ENCODE data around the gene DOC2B.
"Not testable (repeated sequence)": the region's sequence is repeated elsewhere in the genome, so short reads cannot be mapped to it uniquely, and the experiment has no call there.

DOC2B gene

DNA sequence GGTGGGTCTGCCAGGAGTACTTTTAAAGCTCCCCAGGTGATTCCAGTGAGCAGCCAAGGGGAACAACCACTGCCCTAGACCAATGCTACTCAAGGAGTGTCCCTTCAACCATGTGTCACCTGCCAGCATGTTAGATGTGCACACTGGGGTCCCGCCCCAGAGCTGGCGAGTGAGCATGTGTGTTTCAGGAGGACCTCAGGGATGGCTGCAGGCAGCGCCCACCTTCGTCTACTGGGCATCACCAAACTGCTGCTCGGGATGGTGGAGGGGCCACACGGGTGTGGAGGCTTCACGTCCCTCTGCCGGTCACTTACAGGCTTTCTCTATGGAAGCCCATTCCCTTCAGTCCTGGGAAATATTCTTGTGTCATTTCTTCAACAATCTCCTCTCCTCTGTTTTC, 29.0 kb upstream of the DOC2B start:
- no peak for DNase-seq

DNA sequence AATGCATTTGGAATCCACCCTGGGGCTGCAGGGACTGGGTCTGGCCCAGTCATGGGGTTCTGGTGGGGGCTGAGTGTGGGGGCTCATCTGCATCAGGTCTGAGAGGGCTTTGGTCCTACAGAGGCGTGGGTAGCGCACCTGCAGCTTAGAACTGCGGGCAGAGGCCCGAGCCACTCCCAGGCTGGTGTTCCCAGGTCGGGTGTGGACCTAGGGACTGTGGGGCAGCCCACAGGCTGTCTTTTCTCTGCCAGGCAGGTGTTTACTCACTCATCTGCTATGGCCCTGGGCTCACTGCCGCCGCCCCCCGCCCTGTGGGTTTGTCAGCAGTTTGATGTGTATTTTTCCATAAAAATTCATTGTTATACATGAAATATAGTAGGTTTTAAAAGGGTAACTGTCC, 27.0 kb upstream of the DOC2B start:
- DNase-seq, result no peak

DNA sequence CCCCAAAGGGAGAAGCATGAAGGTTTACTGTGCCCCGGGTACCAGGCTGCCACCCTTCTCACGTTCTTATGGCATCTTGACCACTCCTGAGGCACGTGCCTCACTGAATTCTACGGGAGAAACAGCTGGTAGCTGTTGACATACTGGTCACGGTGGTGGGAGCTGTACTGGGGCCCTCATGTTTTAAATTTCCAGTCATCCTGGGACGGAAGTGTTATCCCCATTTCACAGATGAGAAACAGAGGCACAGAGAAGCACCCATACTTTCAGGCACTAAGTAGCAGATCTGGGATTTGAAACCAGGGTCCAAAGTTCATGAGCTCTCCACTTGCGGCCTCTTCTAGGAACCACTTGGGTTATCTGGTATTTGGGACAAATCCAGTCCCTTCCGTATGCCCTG, 26.3 kb upstream of the DOC2B start:
- DNase-seq, result no peak

DNA sequence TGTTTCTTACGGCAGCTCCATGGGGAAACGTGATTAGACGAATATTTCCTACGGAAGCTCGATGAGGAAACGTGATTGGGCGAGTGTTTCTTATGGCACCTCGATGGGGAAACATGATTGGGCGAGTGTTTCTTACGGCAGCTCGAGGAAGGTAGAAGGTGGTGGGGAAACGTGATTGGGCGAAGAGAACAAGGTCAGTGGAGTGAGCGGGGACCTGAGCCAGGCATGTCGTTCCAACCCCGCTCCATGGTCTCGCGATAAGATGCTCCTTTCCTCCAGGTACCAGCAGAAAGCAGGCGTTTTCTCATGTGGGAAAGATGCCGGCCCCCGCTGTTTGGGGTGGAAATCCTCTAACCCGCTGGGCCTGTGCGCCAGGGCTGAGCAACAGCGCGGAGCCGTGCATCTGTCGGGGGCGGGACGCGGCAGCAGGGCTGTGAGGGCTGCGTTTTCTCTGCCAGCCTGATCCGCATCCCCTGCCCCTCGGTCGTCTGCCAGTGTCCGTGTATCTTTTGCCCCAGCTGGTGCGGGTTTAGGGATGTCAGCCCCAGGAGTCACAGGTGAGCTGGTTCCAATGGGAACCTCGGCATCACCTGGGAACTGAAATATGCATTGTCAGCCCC, 25.6 kb upstream of the DOC2B start:
- no peak for DNase-seq

DNA sequence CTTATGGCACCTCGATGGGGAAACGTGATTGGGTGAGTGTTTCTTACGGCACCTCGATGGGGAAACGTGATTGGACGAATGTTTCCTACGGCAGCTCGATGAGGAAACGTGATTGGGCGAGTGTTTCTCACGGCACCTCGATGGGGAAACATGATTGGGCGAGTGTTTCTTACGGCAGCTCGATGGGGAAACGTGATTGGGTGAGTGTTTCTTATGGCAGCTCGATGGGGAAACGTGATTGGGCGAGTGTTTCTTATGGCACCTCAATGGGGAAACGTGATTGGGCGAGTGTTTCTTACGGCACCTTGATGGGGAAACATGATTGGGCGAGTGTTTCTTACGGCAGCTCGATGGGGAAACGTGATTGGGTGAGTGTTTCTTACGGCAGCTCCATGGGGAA, 25.0 kb upstream of the DOC2B start:
- DNase-seq, result not testable (repeated sequence)

DNA sequence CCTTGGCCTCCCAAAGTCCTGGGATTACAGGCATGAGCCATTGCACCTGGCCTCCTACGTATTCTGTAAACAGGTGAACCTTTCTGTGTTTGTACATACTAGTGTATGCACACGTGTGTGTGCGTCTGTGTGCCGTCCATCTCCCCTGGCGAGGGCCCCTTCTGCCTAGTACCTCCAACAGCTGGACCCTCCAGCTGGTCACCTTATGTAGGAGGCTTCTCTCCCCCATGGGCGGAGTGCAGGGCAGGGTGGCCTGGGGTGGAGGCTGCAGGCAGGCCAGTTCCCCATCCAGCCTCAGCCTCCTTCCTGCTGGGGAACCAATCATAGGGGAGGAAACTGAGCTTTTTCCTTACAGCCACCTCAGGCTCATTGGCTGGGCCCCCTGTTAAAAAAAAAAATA, 24.4 kb upstream of the DOC2B start:
- no peak for DNase-seq

DNA sequence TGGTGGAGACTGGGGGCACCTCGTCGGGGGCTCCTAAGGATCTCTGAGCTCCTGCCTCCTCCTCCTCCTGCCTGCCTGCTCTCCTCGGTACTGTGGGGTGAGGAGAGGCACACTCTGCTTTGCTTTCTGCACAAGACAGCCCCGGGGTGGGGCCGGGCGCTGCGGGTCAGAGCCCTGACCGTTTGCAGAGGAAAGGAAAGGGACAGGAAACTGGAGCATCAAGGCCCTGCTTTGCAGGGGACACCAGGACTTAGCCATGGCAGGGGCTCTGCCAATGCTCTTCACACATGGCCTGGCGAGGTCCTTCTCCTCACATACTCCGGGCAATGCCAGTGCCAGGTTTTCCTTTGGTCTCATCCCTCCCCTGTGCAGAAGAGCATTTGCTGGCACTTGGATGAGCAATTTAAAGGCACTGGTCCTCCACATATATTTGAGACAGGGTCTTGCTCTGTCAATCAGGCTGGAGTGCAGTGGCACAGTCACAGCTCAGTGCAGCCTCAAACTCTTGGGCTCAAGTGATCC, 23.8 kb upstream of the DOC2B start:
- no peak for DNase-seq

DNA sequence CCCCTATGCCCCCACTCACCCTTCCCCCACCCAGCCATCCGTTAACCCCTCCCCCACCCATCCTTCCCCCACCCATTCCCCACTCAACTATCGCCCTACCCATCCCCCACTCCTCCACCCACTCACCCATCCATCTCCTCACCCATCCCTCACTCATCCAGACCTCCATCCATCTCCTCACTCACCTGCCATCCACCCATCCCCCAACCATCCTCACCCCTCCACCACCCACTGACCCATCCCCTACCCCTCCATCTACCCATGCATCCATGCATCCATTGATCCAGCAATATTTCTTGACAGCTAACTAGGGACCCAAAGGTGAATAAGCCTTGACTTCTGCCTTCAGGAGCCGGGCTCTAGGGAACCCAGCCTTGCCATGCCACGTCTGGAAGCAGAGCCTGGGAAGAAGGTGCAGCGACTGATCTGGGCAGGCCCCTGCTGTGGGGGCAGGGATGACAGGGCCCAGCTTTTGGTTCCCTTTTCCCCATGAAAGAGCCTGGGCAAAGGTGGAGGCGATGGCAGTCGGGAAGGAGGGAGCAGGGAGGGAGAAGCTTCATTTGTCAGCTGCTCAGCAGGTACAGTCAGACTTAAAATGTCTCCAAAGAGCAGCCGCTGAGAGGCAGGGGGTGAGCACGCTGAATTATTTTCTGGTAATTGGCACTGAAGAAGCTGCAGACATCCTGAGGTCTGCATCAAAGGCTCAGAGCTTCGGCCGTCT, 23.1 kb upstream of the DOC2B start:
- no peak for DNase-seq

DNA sequence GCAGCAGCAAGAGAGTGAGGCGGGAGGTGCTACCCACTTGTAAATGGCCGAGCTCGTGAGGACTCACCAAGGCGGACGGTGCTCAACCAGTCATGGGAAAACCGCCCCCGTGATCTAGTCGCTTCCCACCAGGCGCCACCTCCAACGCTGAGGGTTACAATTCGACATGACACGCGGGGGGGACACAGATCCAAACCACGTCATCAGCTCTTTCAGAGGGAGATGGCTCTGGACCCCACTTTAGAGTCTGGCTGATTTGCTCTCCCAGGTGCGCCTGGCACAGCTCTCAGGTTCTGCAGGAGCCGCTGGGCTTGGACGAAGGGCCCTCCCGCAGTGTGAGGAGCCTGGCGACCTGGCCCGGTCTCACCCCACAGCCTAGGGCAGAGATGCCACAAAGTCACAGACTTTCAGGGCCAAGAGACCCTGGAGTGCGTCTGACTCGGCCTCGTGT, 21.1 kb upstream of the DOC2B start:
- no peak for DNase-seq

DNA sequence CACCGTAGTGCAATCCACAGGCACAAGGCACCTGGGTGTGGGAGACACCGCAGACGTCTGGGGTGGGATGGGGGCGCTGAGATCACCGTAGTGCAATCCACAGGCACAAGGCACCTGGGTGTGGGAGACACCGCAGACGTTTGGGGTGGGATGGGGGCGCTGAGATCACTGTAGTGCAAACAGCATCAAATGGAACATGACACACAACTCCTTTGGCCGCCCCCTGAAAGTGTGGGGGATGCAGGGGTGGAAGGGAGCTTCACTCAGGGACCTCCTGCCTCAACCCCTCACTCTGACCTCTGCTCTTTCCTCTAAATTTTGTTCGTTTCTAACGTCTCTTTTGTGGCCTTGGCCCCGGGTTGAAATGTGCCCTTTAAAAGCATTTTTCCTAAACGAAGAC, 20.3 kb upstream of the DOC2B start:
- DNase-seq, result not testable (repeated sequence)

DNA sequence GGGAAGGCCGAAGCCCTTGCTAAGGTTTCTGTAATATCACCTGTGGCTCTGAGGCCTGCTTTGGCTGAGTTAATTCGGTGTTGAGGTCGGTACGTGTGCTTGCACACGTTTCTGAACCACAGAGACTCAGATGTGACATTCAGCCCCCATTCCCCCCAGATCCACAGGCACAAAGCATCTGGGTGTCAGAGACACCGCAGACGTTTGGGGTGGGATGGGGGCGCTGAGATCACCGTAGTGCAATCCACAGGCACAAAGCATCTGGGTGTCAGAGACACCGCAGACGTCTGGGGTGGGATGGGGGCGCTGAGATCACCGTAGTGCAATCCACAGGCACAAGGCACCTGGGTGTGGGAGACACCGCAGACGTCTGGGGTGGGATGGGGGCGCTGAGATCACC, 19.8 kb upstream of the DOC2B start:
- DNase-seq, result not testable (repeated sequence)

DNA sequence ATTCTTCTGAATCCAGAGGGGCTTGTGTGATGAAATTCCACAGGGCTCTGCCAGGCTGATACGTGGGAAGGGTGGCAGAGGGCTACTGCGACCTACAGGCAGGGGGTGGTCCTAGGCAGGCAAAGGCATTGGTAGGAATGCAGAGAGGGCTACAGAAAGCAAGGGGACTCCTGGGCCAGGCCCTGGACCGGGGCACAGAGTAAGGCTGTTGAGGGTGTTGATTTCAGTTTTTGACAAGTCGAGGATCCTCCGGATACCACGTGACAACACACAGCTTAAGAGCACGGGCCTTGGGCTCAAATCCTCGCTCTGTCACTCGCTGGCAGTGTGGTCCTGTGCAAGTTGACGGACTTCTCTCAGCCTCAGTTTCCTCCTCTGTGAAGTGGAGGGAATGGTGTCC, 19.1 kb upstream of the DOC2B start:
- DNase-seq, result no peak

DNA sequence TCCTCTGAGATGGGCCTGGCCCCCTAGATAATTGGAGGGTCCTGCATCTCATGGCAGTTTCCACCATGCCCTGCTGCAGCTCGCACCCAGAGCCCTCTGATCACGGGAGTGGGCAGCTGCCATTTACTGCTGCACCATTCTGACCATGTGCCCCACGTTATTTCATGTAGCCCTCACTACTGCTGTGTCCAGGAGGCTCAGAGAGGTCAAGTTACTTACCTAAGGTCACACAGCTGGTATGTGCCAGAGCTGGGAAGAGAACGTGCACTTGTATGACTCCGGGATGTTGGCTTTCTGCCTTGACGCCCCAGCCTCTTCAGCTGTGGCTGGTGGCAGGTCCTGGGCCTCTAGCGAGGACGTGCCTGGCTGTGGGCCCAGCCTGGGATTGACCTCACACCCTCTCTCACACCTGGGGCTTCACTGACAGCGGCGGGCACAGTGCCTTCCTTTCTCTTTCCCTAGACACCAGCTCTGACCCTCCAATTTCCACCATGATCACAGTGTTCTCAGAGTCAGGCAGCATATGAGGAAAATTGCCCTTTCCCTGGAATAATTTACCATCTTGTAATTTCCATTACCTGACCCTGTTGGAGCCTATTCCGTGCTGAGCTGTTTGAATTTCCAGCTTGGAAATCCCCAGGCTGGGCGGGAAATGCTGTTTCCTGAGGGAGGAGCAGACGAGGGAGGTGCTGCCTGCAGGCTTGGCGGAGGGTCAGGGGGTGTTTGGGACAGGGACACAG, 18.5 kb upstream of the DOC2B start:
- DNase-seq, result no peak

DNA sequence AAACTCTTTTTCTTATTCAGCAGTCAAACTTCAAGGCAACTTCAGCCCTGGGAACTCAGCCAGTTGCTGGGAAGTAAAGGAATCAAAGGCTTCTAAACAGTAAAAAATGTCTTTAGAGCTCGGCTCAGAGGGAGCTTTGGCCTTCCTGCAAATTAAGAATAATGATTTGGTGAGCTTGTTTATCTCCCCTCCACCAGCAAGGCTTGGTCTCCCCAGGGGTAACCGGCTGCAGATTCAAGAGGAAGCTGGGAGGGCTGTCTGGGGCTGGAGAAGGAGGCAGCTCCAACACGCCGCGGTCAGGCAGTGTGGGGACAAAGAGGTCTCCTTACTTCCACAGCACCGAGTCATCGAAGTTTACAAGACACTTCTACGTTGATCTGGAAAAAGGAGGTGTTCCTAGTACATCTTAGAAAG, 17.7 kb upstream of the DOC2B start:
- DNase-seq, result no peak

DNA sequence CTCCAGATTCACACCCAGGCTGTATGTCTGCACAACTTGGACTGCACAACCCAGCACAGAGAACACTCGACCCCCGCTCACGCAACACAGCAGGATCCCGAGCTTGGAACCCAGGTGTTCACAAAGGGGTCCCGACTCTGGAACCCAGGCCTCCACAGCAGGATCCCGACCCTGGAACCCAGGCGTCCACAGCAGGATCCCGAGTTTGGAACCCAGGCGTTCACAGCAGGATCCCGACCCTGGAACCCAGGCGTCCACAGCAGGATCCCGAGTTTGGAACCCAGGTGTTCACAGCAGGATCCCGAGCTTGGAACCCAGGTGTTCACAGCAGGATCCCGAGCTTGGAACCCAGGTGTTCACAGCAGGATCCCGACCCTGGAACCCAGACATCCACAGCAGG, 16.8 kb upstream of the DOC2B start:
- DNase-seq, result not testable (repeated sequence)

DNA sequence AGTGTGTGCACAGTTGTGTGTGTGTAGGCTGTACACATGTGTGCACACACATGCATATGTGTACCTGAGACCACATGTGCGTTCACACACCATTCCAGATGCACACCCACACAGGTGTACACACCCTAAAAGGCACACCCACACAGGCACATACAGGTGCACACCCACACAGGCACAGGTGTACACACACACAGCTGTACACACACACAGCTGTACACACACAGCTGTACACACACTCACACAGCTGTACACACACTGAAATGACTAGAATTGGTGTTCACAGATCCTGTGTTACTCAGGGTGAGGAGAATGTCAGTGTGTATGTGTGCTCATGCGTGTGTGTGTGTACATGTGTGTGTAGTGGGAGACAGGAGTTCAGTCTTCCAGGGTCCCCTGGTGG, 15.9 kb upstream of the DOC2B start:
- DNase-seq, result no peak

DNA sequence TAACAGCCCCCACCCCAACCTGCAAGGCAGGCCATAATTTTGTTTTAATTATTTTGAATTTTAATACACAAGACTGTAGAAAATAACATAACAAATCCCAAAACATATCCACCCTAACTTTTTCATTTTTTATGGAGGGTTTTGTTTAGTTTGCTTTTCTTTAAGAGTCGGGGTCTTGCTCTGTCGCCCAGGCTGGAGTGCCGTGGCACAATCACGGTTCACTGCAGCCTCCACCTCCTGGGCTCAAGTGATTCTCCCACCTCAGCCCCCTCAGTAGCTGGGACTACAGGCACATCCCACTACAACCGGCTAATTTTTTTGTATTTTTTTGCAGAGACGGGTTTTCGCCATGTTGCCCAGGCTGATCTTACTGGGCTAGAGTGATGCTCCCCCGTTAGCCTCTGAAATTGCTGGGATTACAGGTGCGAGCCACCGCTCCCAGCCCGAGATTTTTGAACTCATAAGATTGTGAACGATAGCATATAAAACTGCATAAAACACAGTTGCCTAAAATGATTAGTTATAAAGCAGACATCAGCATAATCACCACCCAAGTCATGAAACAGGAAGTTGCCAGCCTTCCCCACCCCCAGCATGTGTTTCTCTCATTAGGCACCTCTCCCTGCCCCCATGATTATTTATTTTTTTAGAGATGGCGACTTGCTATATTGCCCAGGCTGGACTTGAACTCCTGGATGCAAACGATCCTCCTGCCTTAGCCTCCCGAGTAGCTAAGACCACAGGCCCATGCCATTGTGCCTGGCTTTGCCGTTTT, 13.6 kb upstream of the DOC2B start:
- DNase-seq, result no peak

DNA sequence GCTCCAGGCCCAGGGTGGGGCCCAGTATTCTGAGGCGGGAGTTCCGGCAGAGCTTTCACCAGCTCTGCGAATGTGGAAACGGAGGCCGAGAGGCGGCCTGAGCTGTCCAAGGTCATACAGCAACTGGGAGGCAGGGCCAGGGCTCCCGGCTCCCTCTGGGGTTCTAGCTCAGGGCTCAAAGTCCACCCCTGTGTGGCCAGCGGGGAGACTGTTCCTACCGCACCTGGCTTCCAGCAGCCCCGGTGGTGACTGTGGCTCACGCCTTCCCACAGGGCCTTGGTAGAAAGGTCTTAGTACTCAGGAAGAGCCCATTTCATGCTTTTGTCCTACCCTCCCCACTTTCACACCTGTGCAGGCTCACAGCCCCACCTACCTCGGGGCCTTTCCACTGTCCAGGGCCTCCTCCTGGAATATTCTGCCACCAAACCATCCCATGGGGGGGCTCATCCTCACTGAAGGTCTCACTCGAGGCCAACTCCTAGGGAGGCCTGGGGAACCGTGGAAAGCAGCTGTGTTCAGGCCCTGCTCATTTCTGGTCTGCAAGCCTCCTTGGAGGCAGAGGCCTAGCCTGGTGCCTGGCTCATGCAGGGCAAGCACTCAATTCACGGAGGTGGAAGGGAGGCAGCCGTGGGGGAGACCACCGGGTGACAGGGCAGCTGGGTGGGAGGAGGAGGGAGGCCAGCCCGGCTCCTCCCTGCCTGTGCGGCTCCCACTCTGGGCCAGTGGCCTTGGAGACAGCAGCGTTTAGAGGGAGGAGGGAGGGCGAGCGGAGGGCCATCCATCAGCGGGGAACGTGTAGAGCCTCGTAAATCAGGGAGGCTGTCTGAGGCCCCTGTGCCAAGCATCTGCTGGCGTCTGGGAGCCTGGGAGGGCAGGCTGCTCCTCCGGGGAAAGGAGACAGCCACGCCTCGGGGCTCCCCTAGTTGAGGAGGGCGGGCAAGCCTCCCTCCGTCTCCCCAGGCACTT, 12.7 kb upstream of the DOC2B start:
- no peak for DNase-seq

DNA sequence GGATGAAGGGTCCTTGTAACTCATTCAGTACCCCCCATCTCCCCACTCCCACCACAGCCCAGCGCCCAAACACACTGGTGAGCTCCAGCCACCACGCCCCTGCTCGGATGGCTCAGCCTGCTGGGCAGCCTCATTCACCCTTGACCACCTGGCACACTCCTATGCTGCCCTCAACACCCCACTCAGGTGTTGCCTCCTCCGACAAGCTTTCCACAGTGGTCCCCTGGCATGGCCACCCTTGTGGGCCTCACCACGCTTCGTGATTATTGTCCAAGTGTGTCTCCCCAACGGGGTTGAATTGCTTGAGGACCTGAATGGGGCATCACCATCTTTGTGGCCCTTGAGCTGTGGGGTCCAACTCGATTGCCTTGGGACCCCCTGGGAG, 12.0 kb upstream of the DOC2B start:
- DNase-seq, result no peak

DNA sequence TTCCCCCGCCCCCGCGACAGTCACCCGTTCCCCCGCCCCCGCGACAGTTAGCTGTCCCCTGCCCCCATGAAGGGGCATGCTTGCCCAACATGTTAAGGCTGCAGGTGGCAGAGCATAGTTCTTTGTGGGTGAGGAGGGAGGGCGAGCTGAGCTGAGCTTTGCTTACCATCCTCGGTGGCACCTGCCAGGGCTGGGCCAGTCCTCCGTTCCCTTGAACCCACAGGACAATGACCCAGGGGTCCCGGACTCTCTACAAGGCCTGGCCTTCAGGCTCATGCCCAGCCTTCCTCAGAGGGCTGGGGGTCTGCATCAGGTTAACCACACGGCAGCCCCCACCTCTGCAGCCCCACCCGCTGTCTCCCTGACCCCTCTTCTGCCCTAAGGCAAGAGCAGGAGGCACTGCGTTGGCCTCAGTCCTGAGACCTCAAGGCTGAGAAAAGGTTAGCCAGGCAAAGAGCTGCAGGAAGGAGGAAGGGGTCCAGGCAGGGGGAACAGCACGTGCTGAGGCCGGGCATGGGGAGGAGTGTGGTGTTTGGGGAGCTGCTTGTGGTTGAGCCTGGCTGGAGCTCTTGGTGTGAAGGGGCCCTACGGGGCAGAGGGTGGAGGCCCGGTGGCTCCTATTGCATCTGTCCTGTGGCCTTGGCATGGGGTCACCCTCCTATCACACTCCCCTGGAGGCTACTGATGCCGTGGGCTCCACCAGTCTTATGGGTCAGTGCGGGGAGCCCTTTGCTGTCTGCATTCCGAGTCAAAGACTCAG, 11.4 kb upstream of the DOC2B start:
- no peak for DNase-seq

DNA sequence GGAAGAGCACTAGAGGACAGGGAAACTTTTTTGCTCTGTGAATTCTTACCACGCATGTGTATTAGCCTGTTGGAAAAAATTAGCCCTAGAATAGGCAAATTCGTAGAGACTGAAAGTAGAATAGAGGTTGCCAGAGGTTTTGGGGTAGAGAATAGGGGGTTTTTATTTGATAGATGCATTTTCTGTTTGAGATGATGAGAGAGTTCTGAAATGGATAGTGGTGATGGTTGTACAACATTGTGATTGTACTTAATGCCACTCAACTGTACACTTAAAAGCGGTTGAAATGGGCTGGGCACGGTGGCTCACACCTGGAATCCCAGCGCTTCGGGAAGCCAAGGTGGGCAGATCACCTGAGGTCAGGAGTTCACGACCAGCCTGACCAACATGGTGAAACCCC, 8.0 kb upstream of the DOC2B start:
- DNase-seq, result no peak

Data from CD4-positive, alpha-beta T cell treated with Interleukin-17A for 4 hours (primary cell).